MM.1S (cell line): ENCODE data around the gene DUSP8.

Experiments used
- DNase-seq: peaks from one replicate; pipeline ENCODE4 v3.0.0-alpha.2; 2015
- H2AFZ ChIP-seq: fragments of 300-600 bp; sonication (generic); 2 replicates; pipeline ENCODE4 v1.6.0; 2016; ENCODE audit warnings: antibody characterized with exemption, low read length
- H3F3A ChIP-seq: fragments of 300-600 bp; sonication (generic); 2 replicates; pipeline ENCODE4 v1.6.1; 2016; ENCODE audit warnings: mild to moderate bottlenecking, antibody characterized with exemption, low read length, moderate library complexity, mixed read lengths; ENCODE audit not compliant: insufficient read depth
- H3K27ac ChIP-seq: fragments of 300-600 bp; sonication (generic); 2 replicates; pipeline ENCODE4 v1.5.1; 2016; ENCODE audit warnings: mild to moderate bottlenecking, low read length
- H3K27me3 ChIP-seq: fragments of 300-600 bp; sonication (generic); replicated peaks from 2 replicates; pipeline ENCODE4 v1.6.0; 2016; ENCODE audit warnings: low read length; ENCODE audit not compliant: insufficient read depth
- H3K36me3 ChIP-seq: fragments of 300-600 bp; sonication (generic); replicated peaks from 2 replicates; pipeline ENCODE4 v1.6.1; 2016; ENCODE audit warnings: mild to moderate bottlenecking, low read length, mixed read lengths; ENCODE audit not compliant: insufficient read depth
- H3K4me1 ChIP-seq: fragments of 300-600 bp; sonication (generic); 2 replicates; pipeline ENCODE4 v1.6.1; 2016; ENCODE audit warnings: low read length, mixed read lengths
- H3K4me2 ChIP-seq: fragments of 300-600 bp; sonication (generic); 2 replicates; pipeline ENCODE4 v1.6.0; 2016; ENCODE audit warnings: low read depth, low read length
- H3K4me3 ChIP-seq: fragments of 300-600 bp; sonication (generic); 2 replicates; pipeline ENCODE4 v1.5.1; 2016; ENCODE audit warnings: low read length, mixed read lengths
- H3K79me2 ChIP-seq: fragments of 300-600 bp; sonication (generic); 2 replicates; pipeline ENCODE4 v1.6.1; 2016; ENCODE audit warnings: mixed run types, low read length, mixed read lengths
- H3K9ac ChIP-seq: fragments of 300-600 bp; sonication (generic); 2 replicates; pipeline ENCODE4 v1.6.1; 2016; ENCODE audit warnings: low read length, mixed read lengths
- H3K9me2 ChIP-seq: fragments of 300-600 bp; sonication (generic); replicated peaks from 2 replicates; pipeline ENCODE4 v1.6.1; 2016; ENCODE audit warnings: mild to moderate bottlenecking, low read length, mixed read lengths; ENCODE audit not compliant: insufficient read depth
- H3K9me3 ChIP-seq: fragments of 300-600 bp; sonication (generic); replicated peaks from 2 replicates; pipeline ENCODE4 v1.6.1; 2016; ENCODE audit warnings: mild to moderate bottlenecking, low read length, mixed read lengths; ENCODE audit not compliant: insufficient read depth
- H4K20me1 ChIP-seq: fragments of 300-600 bp; sonication (generic); 2 replicates; pipeline ENCODE4 v1.6.1; 2016; ENCODE audit warnings: mild to moderate bottlenecking, low read length, moderate library complexity, mixed read lengths; ENCODE audit not compliant: insufficient read depth
- CTCF ChIP-seq: fragments of 300-600 bp; sonication (generic); IDR thresholded peaks from 2 replicates; pipeline ENCODE4 v1.5.1; 2016; ENCODE audit warnings: antibody characterized with exemption, low read length, mixed read lengths
- EZH2 ChIP-seq: fragments of 300-600 bp; sonication (generic); optimal IDR thresholded peaks from 2 replicates; pipeline ENCODE3; 2017; ENCODE audit warnings: low read depth, mild to moderate bottlenecking, antibody characterized with exemption, low read length, mixed read lengths
- EZH2phosphoT487 ChIP-seq: fragments of 300-600 bp; sonication (generic); IDR thresholded peaks from 2 replicates; pipeline ENCODE4 v1.6.1; 2018; ENCODE audit warnings: antibody characterized with exemption, low read length

Gene DUSP8

GRCh38 chr11:1556278-1556902, 15.7 kb downstream of the DUSP8 start:
- Histone ChIP-seq H4K20me1 (no peaks in the 10 kb centered on the region), H3F3A (no peaks in the 10 kb centered on the region), H3K36me3 (no peaks in the 10 kb centered on the region), H3K9me2 (no peaks in the 10 kb centered on the region), H3K4me3 (no peak overlapping the region), H3K9me3 (no peaks in the 10 kb centered on the region), H3K4me1 (no peaks in the 10 kb centered on the region), H3K27me3 (peaks cover 46% of the 10 kb centered on the region), H3K27ac (no peak overlapping the region), H2AFZ (no peak overlapping the region), H3K9ac (no peak overlapping the region), H3K4me2 (no peak overlapping the region), H3K79me2 (no peaks in the 10 kb centered on the region)
- no peak for DNase-seq
- no peak for TF ChIP-seq EZH2phosphoT487
- no peak for TF ChIP-seq EZH2
- no peak for TF ChIP-seq CTCF

GRCh38 chr11:1555713-1556153, 16.3 kb downstream of the DUSP8 start:
- Histone ChIP-seq H3K79me2 (no peaks in the 10 kb centered on the region), H3K27me3 (peaks cover 40% of the 10 kb centered on the region), H3K4me3 (no peak overlapping the region), H3K9me3 (no peaks in the 10 kb centered on the region), H4K20me1 (no peaks in the 10 kb centered on the region), H3K36me3 (no peaks in the 10 kb centered on the region), H3K4me2 (no peak overlapping the region), H3K9me2 (no peaks in the 10 kb centered on the region), H2AFZ (no peak overlapping the region), H3K9ac (no peak overlapping the region), H3K27ac (no peak overlapping the region), H3K4me1 (no peaks in the 10 kb centered on the region), H3F3A (no peaks in the 10 kb centered on the region)
- DNase-seq, result no peak
- TF ChIP-seq EZH2 (no peak), EZH2phosphoT487 (no peak), CTCF (no peak)

- no peak for DNase-seq
- H3K9ac ChIP-seq, result no peak overlapping the region
- no peaks in the 10 kb centered on the region for H3K36me3 ChIP-seq
- no peaks in the 10 kb centered on the region for H3K4me1 ChIP-seq
- no peaks in the 10 kb centered on the region for H3K79me2 ChIP-seq
- peaks cover 34% of the 10 kb centered on the region for H3K27me3 ChIP-seq
- no peak overlapping the region for H3K4me3 ChIP-seq
- no peak overlapping the region for H3K27ac ChIP-seq
- TF ChIP-seq CTCF, result no peak
- TF ChIP-seq EZH2, result no peak
- TF ChIP-seq EZH2phosphoT487, result no peak
- H3K4me2 ChIP-seq, result no peak overlapping the region
- no peaks in the 10 kb centered on the region for H4K20me1 ChIP-seq
- H3F3A ChIP-seq, result no peaks in the 10 kb centered on the region
- H3K9me3 ChIP-seq, result no peaks in the 10 kb centered on the region
- H3K9me2 ChIP-seq, result no peaks in the 10 kb centered on the region
- H2AFZ ChIP-seq, result no peak overlapping the region
Observed at GRCh38 chr11:1554981-1555712, 16.9 kb downstream of the DUSP8 start.
